BLaER1 treated with 17β-estradiol and CSF1 and Interleukin-3, amounts not matched to agents 10 nM and 100 nM (cell line): ENCODE data around the gene B3GAT1.

Experiments used
- H3K27ac ChIP-seq, 11 experiments: shearing (Covaris generic); formaldehyde crosslinking; 2 replicates each; pipeline ENCODE4 v1.8.1; 2022
- H3K27me3 ChIP-seq, 11 experiments: shearing (Covaris generic); formaldehyde crosslinking; 2 replicates each; pipeline ENCODE4 v1.8.1; 2022
- H3K36me3 ChIP-seq, 11 experiments: shearing (Covaris generic); formaldehyde crosslinking; 2 replicates each; pipeline ENCODE4 v1.8.1; 2022
- H3K4me1 ChIP-seq, 10 experiments: shearing (Covaris generic); formaldehyde crosslinking; 2 replicates each; pipeline ENCODE4 v1.8.1; 2022
- H3K4me2 ChIP-seq, 11 experiments: shearing (Covaris generic); formaldehyde crosslinking; 2 replicates each; pipeline ENCODE4 v1.8.1; 2022
- H3K4me3 ChIP-seq, 10 experiments: shearing (Covaris generic); formaldehyde crosslinking; 2 replicates each; pipeline ENCODE4 v1.8.1; 2022
- H3K9ac ChIP-seq, 11 experiments: shearing (Covaris generic); formaldehyde crosslinking; 2 replicates each; pipeline ENCODE4 v1.8.1; 2022
- H3K9me3 ChIP-seq, 11 experiments: shearing (Covaris generic); formaldehyde crosslinking; replicated peaks in 1 of 11; 2 replicates each; pipeline ENCODE4 v1.8.1; 2022
- H4K20me1 ChIP-seq, 11 experiments: shearing (Covaris generic); formaldehyde crosslinking; 2 replicates each; pipeline ENCODE4 v1.8.1; 2022
- Cebpa-rat ChIP-seq, 11 experiments: shearing (Covaris generic); IDR thresholded peaks; 2 replicates each; pipeline ENCODE4 v1.8.1; 2022

B3GAT1 gene

DNA sequence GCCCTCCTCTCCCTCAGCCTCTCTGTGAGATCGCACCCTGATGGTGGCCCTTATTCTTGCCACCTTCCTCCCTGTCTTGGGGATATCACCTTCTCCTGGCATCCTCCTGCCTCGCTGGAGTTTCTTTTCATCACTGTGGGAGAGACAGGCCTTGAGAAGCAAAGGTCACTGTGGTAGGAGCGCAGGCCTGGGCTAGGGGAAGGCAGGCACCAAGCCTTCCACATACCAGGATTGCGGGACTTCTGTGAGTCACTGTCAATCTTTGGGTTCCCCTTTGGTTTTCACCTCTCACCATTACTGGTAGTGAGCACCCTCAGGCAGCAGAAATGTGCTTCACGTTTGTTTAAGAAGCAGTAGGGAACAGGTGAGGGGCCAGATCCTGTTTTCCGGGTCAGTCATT is 31.2 kb upstream of the B3GAT1 start:
- Histone ChIP-seq H3K4me1 (no peaks in the 10 kb centered on the region), H3K36me3 (no peaks in the 10 kb centered on the region), H3K9me3 (peaks cover 17 to 34% (median 22%) of the 10 kb centered on the region in 11 experiments; a peak in 21 of 22 replicates), H3K4me2 (no peak overlapping the region), H3K27me3 (no peaks in the 10 kb centered on the region), H3K9ac (no peak overlapping the region), H3K4me3 (no peak overlapping the region), H4K20me1 (no peaks in the 10 kb centered on the region; a peak in 1 of 22 replicates), H3K27ac (no peak overlapping the region)
- TF ChIP-seq Cebpa-rat (IDR thresholded peaks at IDR 0.05) = no peak

DNA sequence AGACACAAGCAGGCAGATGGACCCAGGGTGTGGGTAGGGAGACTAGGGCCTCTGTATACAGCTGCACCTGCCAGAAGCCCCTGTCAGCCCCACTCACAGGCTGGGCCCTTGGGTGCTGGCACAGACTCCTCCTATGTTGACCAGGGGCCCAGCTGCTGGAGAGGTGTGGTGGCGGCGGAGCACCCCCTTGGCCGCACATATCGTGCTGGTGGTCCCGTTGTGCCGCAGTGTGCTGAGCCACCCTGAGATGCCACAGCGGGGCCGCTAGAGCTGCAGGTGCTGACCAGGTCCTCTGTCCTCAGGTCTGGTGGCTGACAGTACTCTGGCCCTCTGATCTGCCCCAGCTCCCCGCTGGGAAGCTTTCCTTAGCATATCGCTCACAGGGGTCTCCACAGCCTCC is 30.2 kb upstream of the B3GAT1 start:
- no peak for TF ChIP-seq Cebpa-rat (IDR thresholded peaks at IDR 0.05)
- H3K4me1 ChIP-seq = no peaks in the 10 kb centered on the region
- H3K36me3 ChIP-seq = no peaks in the 10 kb centered on the region
- H3K27ac ChIP-seq = no peak overlapping the region
- H3K9me3 ChIP-seq = peaks cover 17 to 34% (median 22%) of the 10 kb centered on the region in 11 experiments; a peak in 21 of 22 replicates
- no peaks in the 10 kb centered on the region; a peak in 1 of 22 replicates for H4K20me1 ChIP-seq
- no peaks in the 10 kb centered on the region for H3K27me3 ChIP-seq
- no peak overlapping the region for H3K4me3 ChIP-seq
- H3K9ac ChIP-seq = no peak overlapping the region
- no peak overlapping the region for H3K4me2 ChIP-seq

DNA sequence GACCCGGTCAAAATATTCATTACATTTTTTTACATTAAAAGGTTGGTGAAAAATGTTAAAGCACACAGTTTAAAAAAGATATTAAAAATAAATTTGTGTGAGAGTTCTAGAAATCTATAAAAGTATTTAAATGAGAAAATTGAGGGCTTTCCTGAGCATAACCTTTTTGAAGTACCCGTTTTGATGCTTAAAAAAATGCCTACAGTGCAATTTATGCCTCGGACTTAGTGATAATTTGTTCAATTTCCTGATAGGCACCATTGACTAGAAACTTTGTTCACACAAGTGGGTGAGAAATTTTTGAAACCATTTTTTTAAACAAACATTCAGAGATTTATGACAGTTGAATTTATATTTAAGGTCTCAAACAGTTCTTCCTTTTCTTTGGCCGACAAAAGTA is 29.7 kb upstream of the B3GAT1 start:
- Histone ChIP-seq H4K20me1 (peaks cover 0 to under 1% (median 0%) of the 10 kb centered on the region in 11 experiments; a peak in 1 of 22 replicates), H3K4me1 (no peaks in the 10 kb centered on the region), H3K4me3 (no peak overlapping the region), H3K9me3 (peaks cover 17 to 34% (median 22%) of the 10 kb centered on the region in 11 experiments; a peak in 21 of 22 replicates), H3K27me3 (no peaks in the 10 kb centered on the region), H3K4me2 (no peak overlapping the region), H3K9ac (no peak overlapping the region), H3K27ac (no peak overlapping the region), H3K36me3 (no peaks in the 10 kb centered on the region)
- no peak for TF ChIP-seq Cebpa-rat (IDR thresholded peaks at IDR 0.05)

DNA sequence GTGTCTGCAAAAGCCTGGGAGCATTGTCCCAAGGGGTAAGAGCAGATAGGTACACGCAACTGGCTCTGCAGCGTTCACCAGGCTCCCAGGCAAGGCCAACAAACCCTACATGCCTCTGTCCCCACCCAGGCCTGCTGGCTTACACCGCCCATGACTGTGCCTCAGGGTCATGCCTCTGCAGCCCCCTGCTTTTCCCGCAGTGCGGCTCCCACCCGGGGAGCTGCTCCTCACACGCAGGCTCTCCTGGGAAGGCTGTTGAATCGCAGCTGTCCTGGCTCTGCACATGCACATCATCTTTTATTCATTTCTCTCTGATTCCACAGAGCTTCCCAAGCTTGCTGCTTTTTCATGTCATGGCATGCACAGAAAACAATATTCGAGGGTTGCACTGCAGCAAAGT is 29.2 kb upstream of the B3GAT1 start:
- H4K20me1 ChIP-seq = peaks cover 0 to 3% (median 0%) of the 10 kb centered on the region in 11 experiments; a peak in 1 of 22 replicates
- H3K9me3 ChIP-seq = peaks cover 17 to 34% (median 22%) of the 10 kb centered on the region in 11 experiments; a peak in 21 of 22 replicates
- no peak overlapping the region for H3K9ac ChIP-seq
- H3K4me2 ChIP-seq = no peak overlapping the region
- no peak overlapping the region for H3K4me3 ChIP-seq
- no peaks in the 10 kb centered on the region for H3K27me3 ChIP-seq
- H3K36me3 ChIP-seq = no peaks in the 10 kb centered on the region
- no peaks in the 10 kb centered on the region for H3K4me1 ChIP-seq
- no peak for TF ChIP-seq Cebpa-rat (IDR thresholded peaks at IDR 0.05)
- no peak overlapping the region for H3K27ac ChIP-seq

DNA sequence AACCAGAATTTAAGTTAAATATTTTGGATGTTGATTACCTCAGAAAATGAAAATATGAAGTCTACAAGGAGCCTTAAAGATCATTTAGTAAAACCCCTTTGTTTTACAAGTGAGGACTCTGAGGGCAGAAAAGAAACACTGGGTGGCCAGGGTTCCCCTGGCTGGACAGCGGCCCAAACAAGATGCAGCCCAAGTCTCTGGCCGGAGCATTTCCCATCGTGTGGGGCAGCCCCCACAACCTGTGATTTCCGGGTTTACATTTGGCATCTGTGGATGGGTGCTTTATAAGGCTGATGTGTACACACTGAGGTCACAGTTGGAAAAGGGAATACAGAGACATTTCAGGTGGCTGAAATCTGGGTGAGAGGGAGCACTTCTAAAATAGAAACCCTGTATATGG is 28.8 kb upstream of the B3GAT1 start:
- Histone ChIP-seq H3K4me2 (no peak overlapping the region), H3K27ac (no peak overlapping the region), H3K27me3 (no peaks in the 10 kb centered on the region), H3K36me3 (no peaks in the 10 kb centered on the region), H3K9me3 (peaks cover 17 to 32% (median 22%) of the 10 kb centered on the region in 11 experiments; a peak in 21 of 22 replicates), H3K4me3 (no peak overlapping the region), H4K20me1 (peaks cover 0 to 3% (median 0%) of the 10 kb centered on the region in 11 experiments; a peak in 1 of 22 replicates), H3K9ac (no peak overlapping the region), H3K4me1 (no peaks in the 10 kb centered on the region)
- no peak for TF ChIP-seq Cebpa-rat (IDR thresholded peaks at IDR 0.05)

DNA sequence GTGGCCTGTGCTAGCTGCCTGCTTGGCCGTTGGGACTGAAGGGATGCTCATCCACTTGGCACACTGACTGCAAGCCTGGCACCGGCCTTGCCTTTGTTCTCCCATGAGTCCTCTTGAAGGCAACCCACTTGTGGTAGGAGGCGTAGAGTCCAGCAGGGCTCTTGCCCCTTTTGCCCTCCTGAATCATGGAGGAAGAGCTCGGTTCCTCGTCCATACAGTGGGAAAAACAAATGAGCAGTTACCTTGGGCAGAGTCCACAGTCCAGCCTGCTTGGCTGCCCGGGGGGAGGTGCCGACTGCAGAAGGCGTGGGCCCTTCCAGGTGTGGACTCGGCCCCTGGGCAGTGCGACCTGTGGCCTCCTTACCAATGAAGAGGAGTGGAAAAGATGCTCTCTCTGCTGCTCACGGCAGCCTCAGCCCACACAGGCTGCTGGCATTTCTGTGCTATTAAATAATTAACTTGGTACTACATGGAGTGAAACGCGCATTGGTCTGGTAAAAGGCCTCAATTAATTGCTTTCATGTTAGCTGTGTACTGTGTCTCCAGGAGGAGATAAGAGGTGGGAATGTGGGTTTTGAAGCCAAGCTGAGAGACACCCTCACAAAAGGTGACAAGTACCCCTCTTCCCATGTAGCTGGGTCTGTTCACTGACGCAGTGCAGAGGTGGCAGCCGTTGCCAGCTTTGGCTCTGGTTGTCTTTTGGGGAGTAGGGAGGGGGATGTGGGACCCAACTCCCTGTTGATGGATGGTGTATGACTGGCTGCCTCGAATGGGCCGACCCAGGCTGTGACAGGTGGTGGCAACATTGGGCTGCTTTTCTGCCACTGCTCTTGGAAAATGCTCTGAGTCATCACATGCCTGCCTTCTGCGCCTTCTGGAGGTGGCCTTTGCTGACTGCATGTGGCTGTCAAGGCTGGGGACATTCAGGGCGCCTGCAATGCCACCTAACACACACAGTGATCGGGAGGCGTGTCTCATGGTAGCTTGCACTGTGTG is 26.8 kb upstream of the B3GAT1 start:
- Histone ChIP-seq H4K20me1 (peaks cover 0 to 3% (median 0%) of the 10 kb centered on the region in 11 experiments; a peak in 1 of 22 replicates), H3K4me2 (no peak overlapping the region), H3K36me3 (no peaks in the 10 kb centered on the region), H3K9me3 (peaks cover 7 to 12% (median 10%) of the 10 kb centered on the region in 11 experiments; a peak in 21 of 22 replicates), H3K27me3 (no peaks in the 10 kb centered on the region), H3K27ac (no peak overlapping the region), H3K4me3 (no peak overlapping the region), H3K9ac (no peak overlapping the region), H3K4me1 (no peaks in the 10 kb centered on the region)
- no peak for TF ChIP-seq Cebpa-rat (IDR thresholded peaks at IDR 0.05)

DNA sequence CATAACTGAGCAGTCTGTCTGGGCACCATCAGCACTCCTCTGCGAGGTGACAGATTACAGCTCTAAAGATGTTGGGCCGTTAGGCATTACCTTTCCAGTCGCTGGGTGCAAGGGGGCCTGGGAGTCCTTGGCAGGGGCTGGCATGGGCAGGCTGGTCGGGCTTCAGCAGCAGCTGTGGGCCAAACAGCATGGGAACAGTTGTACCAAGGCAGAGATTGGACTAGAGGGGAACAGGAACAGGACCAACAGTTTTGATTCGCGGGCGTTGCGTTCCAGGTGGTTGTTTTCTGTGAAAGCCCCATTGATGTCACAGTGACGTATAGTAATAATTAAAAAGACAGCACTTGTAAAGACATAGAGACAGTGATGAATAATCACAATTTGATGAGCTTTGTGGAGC is 25.8 kb upstream of the B3GAT1 start:
- H3K9ac ChIP-seq = no peak overlapping the region

DNA sequence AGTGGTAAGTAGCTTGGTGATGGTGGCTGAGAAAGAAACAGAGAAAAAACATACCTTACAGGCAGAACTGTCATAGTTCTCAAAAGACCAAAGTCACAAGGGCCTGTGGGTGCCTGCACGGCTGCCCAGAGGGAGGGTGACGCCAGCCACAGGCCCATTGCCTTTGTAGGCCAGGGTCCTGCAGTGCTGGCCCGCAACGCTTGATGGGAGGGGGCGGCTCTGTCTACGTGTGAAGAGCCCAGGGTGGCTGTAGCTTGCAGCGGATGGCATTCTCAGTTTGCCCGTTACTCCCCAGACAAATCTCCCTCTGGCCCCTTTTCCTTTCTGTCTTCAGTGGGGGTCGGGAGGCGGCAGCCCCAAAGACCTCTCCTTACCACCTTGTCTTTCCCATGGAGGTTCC is 24.7 kb upstream of the B3GAT1 start:
- Histone ChIP-seq H3K36me3 (no peaks in the 10 kb centered on the region), H3K4me1 (no peaks in the 10 kb centered on the region), H3K9ac (no peak overlapping the region), H3K4me2 (no peak overlapping the region), H4K20me1 (peaks cover 0 to 3% (median 0%) of the 10 kb centered on the region in 11 experiments; a peak in 1 of 22 replicates), H3K9me3 (no peaks in the 10 kb centered on the region), H3K27ac (no peak overlapping the region), H3K4me3 (no peak overlapping the region), H3K27me3 (no peaks in the 10 kb centered on the region)
- no peak for TF ChIP-seq Cebpa-rat (IDR thresholded peaks at IDR 0.05)

More for the DNA sequence above, 25.8 kb upstream of the B3GAT1 start:
- Histone ChIP-seq H3K27ac (no peak overlapping the region), H3K4me3 (no peak overlapping the region), H3K27me3 (no peaks in the 10 kb centered on the region), H3K9me3 (peaks cover 0 to 1% (median 0%) of the 10 kb centered on the region in 11 experiments; a peak in 3 of 22 replicates), H4K20me1 (peaks cover 0 to 3% (median 0%) of the 10 kb centered on the region in 11 experiments; a peak in 1 of 22 replicates), H3K4me2 (no peak overlapping the region), H3K36me3 (no peaks in the 10 kb centered on the region), H3K4me1 (no peaks in the 10 kb centered on the region)
- no peak for TF ChIP-seq Cebpa-rat (IDR thresholded peaks at IDR 0.05)

DNA sequence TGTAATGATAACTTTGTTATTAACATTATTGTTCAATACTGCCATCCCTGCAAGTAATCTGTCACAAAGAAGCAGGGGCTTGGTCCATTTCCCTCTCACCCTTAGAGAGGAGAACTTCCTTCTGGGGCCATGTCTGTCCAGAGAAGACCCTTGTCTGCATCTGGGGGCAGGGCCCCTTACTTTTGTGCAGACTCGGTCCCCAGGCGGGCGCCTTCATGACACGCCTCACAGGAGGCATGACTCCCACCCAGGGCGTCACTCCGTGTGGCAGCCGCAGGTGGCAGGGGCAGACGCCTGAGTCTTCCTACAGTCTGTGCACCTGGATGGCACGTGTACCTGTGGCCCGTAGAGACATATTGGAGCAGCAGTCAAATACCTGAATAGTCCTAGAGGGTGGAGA is 21.8 kb upstream of the B3GAT1 start:
- no peak overlapping the region for H3K4me3 ChIP-seq
- H3K36me3 ChIP-seq = no peaks in the 10 kb centered on the region
- H3K4me1 ChIP-seq = no peaks in the 10 kb centered on the region
- no peak for TF ChIP-seq Cebpa-rat (IDR thresholded peaks at IDR 0.05)
- 0 out of 22 replicates have a peak, but pooled peaks cover 0 to 3% (median 0%) of the 10 kb centered on the region in 11 experiments for H4K20me1 ChIP-seq
- H3K27me3 ChIP-seq = no peaks in the 10 kb centered on the region
- H3K9me3 ChIP-seq = peaks cover 0 to 8% (median 3%) of the 10 kb centered on the region in 11 experiments; a peak in 3 of 22 replicates
- no peak overlapping the region for H3K9ac ChIP-seq
- no peak overlapping the region for H3K4me2 ChIP-seq
- H3K27ac ChIP-seq = no peak overlapping the region
